ENCODE data around the gene SFXN3.

Gene SFXN3

GRCh38 chr10:101031796-101032636 lies 982 bp downstream of the SFXN3 start:
- in situ Hi-C loops (cut with HindIII; ENCODE audit: low sequenced_read_pairs): loop anchor here (5.0 kb wide), 1 partner anchor 35 kb away; the partner anchor contains the start of gene LZTS2

GRCh38 chr10:101032637-101033224 lies 1.7 kb downstream of the SFXN3 start:
- in situ Hi-C loops (cut with HindIII; ENCODE audit: low sequenced_read_pairs): loop anchor here (5.0 kb wide), 1 partner anchor 35 kb away; the partner anchor contains the start of gene LZTS2

GRCh38 chr10:101033276-101033675 lies 2.2 kb downstream of the SFXN3 start:
- in situ Hi-C loops (cut with HindIII; ENCODE audit: low sequenced_read_pairs): loop anchor here (5.0 kb wide), 1 partner anchor 36 kb away; the partner anchor contains the start of gene LZTS2

DNA sequence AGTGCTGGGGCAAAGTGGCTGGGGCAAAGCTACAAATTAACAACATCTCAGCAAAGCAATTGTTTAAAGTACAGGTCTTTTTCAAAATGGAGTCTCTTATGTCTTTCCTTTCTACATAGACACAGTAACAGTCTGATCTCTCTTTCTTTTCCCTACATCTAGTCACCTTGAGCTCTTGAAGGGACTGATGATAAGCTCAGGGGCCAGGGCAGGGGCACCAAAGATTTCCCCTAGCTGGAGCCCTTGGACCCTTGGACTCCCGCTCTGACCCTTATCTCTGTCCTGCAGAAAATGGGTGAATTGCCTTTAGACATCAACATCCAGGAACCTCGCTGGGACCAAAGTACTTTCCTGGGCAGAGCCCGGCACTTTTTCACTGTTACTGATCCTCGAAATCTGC lies 3.4 kb downstream of the SFXN3 start:
- in situ Hi-C loops (cut with HindIII; ENCODE audit: low sequenced_read_pairs): loop anchor here (5.0 kb wide), 1 partner anchor 37 kb away; the partner anchor contains the start of gene LZTS2

DNA sequence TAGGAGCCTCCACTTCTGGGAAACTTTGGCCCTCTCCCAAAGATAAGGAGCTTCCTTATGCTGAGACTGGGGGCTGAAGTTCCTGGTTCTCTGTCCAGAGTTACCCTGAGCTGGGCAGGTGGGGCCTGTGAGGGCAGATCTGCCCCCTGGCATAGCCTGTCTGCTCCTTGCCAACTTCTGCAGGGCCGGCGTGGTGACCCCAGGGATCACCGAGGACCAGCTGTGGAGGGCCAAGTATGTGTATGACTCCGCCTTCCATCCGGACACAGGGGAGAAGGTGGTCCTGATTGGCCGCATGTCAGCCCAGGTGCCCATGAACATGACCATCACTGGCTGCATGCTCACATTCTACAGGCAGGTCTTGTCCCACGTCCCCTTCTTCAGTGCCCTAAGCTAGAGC lies 4.3 kb downstream of the SFXN3 start:
- in situ Hi-C loops (cut with HindIII; ENCODE audit: low sequenced_read_pairs): no loop called here

DNA sequence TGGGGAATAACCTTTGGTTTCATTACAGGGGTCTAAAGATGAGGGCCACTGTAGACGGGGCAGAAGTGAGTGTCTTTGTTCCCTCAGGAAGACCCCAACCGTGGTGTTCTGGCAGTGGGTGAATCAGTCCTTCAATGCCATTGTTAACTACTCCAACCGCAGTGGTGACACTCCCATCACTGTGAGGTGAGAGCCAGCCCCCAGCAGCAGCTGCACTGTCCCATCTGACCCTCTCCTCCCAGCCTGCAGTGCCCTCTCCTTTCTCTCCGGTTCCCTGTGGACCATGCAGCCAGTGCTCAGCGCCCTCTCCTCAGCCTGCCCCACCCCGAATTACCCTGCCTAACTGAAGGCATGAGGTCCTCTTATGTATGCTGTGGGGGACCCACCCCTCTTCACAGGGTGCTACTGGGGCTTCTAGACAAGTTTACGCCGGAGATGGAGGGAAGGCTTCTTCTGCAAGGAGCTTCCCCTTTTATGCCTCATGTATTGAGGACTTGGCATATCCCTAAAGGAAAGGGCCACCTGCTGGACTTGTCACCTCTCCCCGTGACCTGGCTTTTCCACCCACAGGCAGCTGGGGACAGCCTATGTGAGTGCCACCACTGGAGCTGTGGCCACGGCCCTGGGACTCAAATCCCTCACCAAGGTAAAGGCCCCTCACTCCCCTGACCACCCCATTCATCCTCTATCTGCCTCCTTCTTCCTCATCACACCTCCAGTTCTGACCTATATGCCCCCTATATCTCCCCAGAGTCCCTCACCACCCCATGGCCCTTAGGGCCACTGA lies 5.1 kb downstream of the SFXN3 start:
- in situ Hi-C loops (cut with HindIII; ENCODE audit: low sequenced_read_pairs): no loop called here

DNA sequence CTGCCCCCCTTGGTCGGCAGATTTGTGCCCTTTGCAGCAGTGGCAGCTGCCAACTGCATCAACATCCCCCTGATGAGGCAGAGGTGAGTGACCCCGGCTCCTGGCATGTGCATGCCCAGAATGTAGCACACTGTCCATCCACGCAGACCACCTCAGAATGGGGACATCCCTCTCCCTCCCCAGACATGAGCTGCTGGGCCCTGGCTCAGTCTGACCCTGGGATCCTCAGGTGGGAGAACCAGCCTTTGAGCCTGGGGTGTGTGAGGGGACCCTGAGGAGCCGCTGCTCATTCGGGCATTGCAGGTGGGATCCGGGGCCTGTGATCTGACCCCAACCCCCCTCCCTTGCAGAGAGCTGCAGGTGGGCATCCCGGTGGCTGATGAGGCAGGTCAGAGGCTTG lies 5.7 kb downstream of the SFXN3 start:
- in situ Hi-C loops (cut with HindIII; ENCODE audit: low sequenced_read_pairs): no loop called here

GRCh38 chr10:101038484-101038883 lies 7.5 kb downstream of the SFXN3 start:
- in situ Hi-C loops (cut with HindIII; ENCODE audit: low sequenced_read_pairs): no loop called here

GRCh38 chr10:101040061-101040460 lies 9.0 kb downstream of the SFXN3 start:
- in situ Hi-C loops (cut with HindIII; ENCODE audit: low sequenced_read_pairs): no loop called here

GRCh38 chr10:101040851-101041250 lies 9.8 kb downstream of the SFXN3 start:
- in situ Hi-C loops (cut with HindIII; ENCODE audit: low sequenced_read_pairs): no loop called here

- in situ Hi-C loops (cut with HindIII; ENCODE audit: low sequenced_read_pairs): no loop called here
Measured at GRCh38 chr10:101041252-101041761, 10.3 kb downstream of the SFXN3 start.

DNA sequence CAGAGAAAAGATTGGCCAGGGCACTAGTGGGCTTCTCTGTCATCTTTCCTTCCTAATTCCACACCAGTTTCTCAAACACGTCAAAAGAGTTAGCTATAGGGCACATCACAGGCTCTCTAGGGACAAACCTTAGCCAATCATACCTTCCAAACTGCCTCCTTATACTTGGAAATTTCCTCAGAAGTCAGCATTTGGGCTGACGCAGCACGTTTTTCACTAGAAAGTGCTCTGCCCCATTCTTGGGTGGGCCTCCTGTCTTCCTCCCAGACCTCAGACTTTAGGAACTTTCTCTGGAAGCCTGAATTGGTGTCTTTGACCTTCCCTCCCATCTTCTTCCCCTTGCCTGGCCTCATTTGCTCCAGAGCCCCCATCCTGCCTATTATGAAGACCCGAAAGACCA lies 11.1 kb downstream of the SFXN3 start:
- in situ Hi-C loops (cut with HindIII; ENCODE audit: low sequenced_read_pairs): no loop called here

DNA sequence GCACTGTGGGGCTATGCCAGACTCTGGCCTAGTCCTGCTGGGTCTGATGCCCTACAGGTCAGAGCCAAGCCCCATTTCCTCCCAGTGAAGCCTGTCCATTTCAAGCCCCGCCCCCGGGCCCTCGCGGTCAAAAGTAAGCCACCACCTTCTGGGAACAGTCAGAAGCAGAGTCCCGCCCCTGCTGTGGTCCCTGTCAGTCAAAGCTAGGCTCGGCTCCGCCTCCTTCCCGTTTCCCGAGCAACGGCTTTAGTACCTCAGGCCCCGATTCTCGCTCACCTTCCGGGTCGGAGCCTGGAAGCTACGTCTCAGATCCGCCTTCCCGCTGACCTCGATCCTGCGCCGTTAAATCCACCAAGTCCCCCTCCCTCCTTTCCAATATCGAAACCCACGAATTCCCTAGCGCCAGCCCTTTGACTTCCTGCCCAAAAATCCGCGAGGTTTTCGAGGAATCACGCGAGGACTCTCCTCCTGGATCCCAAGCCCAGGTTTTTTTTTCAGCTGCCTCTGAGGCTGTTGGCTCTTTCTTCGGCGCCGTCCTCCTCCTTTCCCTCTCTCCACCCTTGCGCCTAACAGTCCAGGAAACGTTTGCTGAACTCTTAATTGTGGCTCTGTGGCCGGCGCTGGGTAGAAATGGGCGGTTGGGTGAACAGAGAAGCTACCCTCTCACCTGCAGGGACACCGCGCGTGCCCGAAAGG lies 11.8 kb downstream of the SFXN3 start:
- in situ Hi-C loops (cut with HindIII; ENCODE audit: low sequenced_read_pairs): no loop called here

GRCh38 chr10:101043363-101043707 lies 12.3 kb downstream of the SFXN3 start:
- in situ Hi-C loops (cut with HindIII; ENCODE audit: low sequenced_read_pairs): no loop called here

GRCh38 chr10:101044117-101044516 lies 13.1 kb downstream of the SFXN3 start:
- in situ Hi-C loops (cut with HindIII; ENCODE audit: low sequenced_read_pairs): no loop called here

DNA sequence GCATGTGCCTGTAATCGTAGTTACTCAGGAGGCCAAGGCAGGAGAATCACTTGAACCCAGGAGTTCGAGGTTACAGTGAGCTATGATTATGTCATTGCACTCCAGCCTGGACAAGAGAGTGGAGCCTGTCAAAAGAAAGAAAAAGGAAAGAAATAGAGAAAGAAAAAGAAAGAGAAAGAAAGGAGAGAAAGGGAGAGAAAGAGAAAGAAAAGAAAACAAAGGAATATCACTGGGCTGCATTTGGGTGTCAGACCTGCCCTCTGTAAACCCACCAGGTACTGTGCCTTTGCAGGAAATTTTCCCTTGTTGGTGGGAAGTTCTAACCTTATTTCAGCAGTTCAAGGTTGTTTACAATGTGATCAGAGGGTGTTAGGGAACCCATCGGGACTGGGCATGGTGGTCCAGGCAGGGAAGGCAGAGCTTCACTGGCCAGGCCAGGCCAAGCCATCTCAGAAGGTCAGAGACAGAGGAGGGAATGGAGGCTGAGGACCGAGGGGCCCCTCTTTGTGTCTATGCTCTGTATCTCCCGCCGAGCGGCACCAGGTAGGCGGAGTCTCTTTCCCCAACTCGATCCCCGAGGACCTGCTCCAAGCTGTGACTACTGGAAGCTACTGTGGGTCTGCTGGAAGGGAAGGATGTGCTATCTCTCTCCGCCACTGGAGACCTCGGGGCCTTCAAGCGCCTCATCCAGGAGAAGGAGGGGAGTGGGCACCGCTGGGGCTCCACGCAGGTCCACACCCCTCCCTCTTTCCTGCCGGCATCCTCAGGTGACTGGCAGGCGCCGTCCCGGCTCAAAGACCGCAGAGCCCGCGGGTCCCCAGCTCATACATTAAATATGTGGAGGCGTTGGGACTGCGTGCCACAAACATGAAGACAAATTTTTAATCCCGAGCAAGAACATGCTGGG lies 15.6 kb downstream of the SFXN3 start:
- in situ Hi-C loops (cut with HindIII; ENCODE audit: low sequenced_read_pairs): no loop called here

DNA sequence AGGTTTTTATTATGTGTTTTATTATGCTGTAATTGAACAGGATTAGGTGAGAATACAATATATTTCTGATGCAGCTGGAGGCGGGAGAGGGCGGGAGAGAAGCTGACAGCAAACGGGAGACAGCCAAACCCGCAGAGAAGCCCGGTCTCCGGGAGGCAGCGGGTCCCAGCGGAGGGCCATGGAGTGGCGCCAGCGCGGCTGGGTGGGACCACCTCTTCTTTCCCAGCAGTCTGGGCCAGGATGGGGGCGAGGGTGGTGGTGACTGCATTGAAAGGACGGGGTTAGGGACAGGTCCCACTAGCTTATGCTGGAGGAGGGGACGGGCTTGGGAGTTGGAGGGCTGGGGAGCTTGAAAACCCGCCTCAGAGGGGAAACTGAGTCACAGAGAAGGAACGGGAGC lies 16.2 kb downstream of the SFXN3 start:
- in situ Hi-C loops (cut with HindIII; ENCODE audit: low sequenced_read_pairs): no loop called here

DNA sequence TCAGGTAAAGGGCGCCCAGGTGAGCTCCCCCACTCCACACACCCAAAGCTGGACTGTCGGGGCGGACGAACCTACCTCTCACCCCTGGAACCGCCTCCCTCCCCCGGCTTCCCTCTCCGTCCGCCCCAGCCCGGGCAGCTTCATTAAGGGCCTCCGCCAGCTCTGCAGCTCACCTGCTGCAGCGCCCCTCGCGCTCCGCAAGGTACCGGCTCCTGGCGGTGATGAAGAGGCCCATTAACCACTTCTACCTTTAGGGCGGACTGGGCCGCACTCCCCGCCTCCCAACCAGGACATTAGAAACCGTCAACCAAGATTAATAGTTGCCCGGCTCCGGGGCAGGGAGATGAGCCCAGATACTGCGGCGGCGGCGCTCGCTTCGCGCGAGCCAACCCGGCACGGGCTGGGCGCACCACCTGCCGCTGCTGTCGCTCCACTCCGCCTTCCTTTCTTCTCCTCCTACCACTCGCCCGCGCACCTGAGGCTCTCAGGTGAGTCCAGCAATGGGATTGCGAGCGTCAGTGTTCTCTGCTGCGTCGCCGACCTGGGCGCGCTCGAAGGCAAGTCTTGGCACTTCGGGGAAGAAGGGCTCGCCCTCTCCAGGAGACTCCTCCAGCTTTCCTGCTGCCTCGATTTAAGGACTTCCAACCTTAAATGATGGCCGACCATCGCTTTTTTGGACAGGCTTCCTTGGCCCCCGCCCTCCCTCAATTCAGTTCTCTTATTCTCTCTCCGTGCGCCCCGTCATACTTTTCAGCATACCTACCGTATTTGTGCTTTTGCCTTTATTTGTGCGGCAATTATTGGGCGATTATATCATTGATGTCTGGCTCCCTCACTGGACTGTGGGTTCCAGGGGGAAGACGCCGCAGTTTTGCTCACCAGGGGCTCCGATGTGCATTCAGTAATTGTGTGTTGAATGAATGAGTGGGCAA lies 17.2 kb downstream of the SFXN3 start:
- in situ Hi-C loops (cut with HindIII; ENCODE audit: low sequenced_read_pairs): no loop called here

All from endothelial cell of hepatic sinusoid (primary cell).